GM10266 (cell line): ENCODE results near the gene LPAR2.

Source experiments
- DNase-seq: peaks from one replicate; pipeline ENCODE4 v3.0.0; 2012; ENCODE audit errors: extremely low spot score
- TF ChIP-seq, protein P1 (sequence below): IDR thresholded peaks from 2 replicates; pipeline ENCODE4 v1.5.1; 2012; ENCODE audit warnings: mild to moderate bottlenecking, low read depth; ENCODE audit not compliant: control insufficient read depth, insufficient read depth; ENCODE audit errors: missing control alignments

LPAR2 gene

GRCh38 chr19:19592690-19593089 is 35.3 kb downstream of the LPAR2 start:
- DNase-seq: no peak
- TF ChIP-seq, protein P1, sequence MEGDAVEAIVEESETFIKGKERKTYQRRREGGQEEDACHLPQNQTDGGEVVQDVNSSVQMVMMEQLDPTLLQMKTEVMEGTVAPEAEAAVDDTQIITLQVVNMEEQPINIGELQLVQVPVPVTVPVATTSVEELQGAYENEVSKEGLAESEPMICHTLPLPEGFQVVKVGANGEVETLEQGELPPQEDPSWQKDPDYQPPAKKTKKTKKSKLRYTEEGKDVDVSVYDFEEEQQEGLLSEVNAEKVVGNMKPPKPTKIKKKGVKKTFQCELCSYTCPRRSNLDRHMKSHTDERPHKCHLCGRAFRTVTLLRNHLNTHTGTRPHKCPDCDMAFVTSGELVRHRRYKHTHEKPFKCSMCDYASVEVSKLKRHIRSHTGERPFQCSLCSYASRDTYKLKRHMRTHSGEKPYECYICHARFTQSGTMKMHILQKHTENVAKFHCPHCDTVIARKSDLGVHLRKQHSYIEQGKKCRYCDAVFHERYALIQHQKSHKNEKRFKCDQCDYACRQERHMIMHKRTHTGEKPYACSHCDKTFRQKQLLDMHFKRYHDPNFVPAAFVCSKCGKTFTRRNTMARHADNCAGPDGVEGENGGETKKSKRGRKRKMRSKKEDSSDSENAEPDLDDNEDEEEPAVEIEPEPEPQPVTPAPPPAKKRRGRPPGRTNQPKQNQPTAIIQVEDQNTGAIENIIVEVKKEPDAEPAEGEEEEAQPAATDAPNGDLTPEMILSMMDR: no peak

GRCh38 chr19:19591133-19591825 is 36.7 kb downstream of the LPAR2 start:
- TF ChIP-seq, protein P1: no peak
- peak; percentile 72 for DNase-seq

DNA sequence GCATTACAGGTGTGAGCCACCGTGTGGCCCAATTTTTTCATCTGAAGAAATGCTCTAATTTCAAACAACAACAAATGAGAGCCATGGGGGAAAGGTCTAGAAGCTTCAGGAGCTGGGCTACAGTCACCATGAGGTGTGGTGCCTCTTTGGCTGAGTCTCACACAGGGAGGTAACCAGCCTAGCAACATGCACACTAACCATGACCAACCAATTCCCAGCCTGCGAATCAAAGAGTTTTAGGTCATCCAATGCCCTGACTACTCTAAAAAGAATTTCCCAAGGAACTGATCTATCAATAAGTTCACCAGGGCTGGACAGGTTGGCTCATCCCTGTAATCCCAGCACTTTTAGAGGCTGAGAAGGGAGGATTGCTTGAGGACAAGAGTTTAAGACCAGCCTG is 39.5 kb downstream of the LPAR2 start:
- TF ChIP-seq, protein P1: no peak
- no peak for DNase-seq

- no peak for DNase-seq
- TF ChIP-seq, protein P1: no peak
These were observed 40.2 kb downstream of the LPAR2 start for GRCh38 chr19:19587771-19588170.

- TF ChIP-seq, protein P1: no peak
- no peak for DNase-seq
These were observed 43.7 kb downstream of the LPAR2 start for GRCh38 chr19:19584356-19584755.

DNA sequence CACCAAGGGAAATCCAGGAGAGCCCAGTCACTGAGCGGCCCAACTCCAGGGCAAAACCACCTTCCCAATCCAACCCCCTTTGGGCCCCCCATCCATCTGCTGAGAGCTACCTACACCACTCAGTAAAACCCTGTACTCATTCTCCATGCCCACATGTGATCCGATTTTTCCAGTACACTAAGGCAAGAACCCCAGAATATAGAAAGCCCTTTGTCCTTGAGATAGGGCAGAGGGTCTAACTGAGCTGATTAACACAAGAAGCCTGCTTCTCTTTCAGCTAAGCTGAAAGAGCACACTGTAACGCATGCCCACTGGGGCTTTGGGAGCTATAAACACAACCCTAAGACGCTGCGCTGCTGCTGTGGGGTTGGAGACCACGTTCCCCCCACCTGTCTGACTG is 45.5 kb downstream of the LPAR2 start:
- TF ChIP-seq, protein P1: no peak
- no peak for DNase-seq

GRCh38 chr19:19581391-19581790 is 46.6 kb downstream of the LPAR2 start:
- TF ChIP-seq, protein P1: no peak
- DNase-seq: no peak
